NK-92 treated with Interleukin-12 subunit alpha and Interleukin-12 subunit beta, amount 100 ng/mL, for 24 hours (cell line): ENCODE results near the gene ZSWIM2.
"Not testable (repeated sequence)": the region's sequence is repeated elsewhere in the genome, so short reads cannot be mapped to it uniquely, and the experiment has no call there.

Source experiments
- DNase-seq: peaks from one replicate; lab custom pipeline; 2025; lab: John Stamatoyannopoulos, UW

Gene ZSWIM2

GRCh38 chr2:186848873-186849578 lies at the start of gene ZSWIM2:
TSS of gene ZSWIM2 (minus strand) at chr2:186849170. CDS start at chr2:186849130, 40 bp downstream.
- no peak for DNase-seq

GRCh38 chr2:186896220-186896619 lies 47.2 kb upstream of the ZSWIM2 start:
- DNase-seq: not testable (repeated sequence)

- DNase-seq: no peak
These were observed 46.5 kb upstream of the ZSWIM2 start for GRCh38 chr2:186895451-186895850.

- DNase-seq: no peak
These were observed 45.5 kb upstream of the ZSWIM2 start for GRCh38 chr2:186894478-186894877.

- no peak for DNase-seq
These were observed 43.9 kb upstream of the ZSWIM2 start for GRCh38 chr2:186892821-186893220.

GRCh38 chr2:186891185-186891621 lies 42.2 kb upstream of the ZSWIM2 start:
- no peak for DNase-seq

GRCh38 chr2:186889101-186889879 lies 40.3 kb upstream of the ZSWIM2 start:
- DNase-seq: no peak

GRCh38 chr2:186887107-186888090 lies 38.4 kb upstream of the ZSWIM2 start:
- DNase-seq: no peak

GRCh38 chr2:186884587-186884986 lies 35.6 kb upstream of the ZSWIM2 start:
- no peak for DNase-seq

GRCh38 chr2:186883666-186884065 lies 34.7 kb upstream of the ZSWIM2 start:
- DNase-seq: no peak

GRCh38 chr2:186882511-186883071 lies 33.6 kb upstream of the ZSWIM2 start:
- no peak for DNase-seq

GRCh38 chr2:186881660-186882059 lies 32.7 kb upstream of the ZSWIM2 start:
- DNase-seq: no peak

GRCh38 chr2:186879312-186879711 lies 30.3 kb upstream of the ZSWIM2 start:
- no peak for DNase-seq

GRCh38 chr2:186874713-186875112 lies 25.7 kb upstream of the ZSWIM2 start:
- DNase-seq: no peak

GRCh38 chr2:186871881-186872280 lies 22.9 kb upstream of the ZSWIM2 start:
- DNase-seq: no peak

- DNase-seq: no peak
These were observed 19.4 kb upstream of the ZSWIM2 start for GRCh38 chr2:186868344-186868743.

GRCh38 chr2:186862869-186863709 lies 14.1 kb upstream of the ZSWIM2 start:
- no peak for DNase-seq

- no peak for DNase-seq
These were observed 6.2 kb upstream of the ZSWIM2 start for GRCh38 chr2:186855216-186855615.

GRCh38 chr2:186853951-186854350 lies 5.0 kb upstream of the ZSWIM2 start:
- DNase-seq: no peak

GRCh38 chr2:186852508-186852907 lies 3.5 kb upstream of the ZSWIM2 start:
- DNase-seq: no peak

GRCh38 chr2:186842373-186842772 lies 6.6 kb downstream of the ZSWIM2 start:
- DNase-seq: no peak
